Testis (tissue), 3 donors: Measurements from ENCODE around the gene KCTD14. TPM values are rescaled to one million over a fixed set of nuclear protein-coding genes. Genes with fewer than 3 reads are reported as not detected.
A peak's percentile ranks its signal among the peaks of the same experiment; 100 is the strongest.
"Not testable (repeated sequence)": the region's sequence is repeated elsewhere in the genome, so short reads cannot be mapped to it uniquely, and the experiment has no call there.

ENCODE experiments used
- DNase-seq: peaks from one replicate; pipeline ENCODE4 v3.0.0-alpha.2; 2019
- H3K27ac ChIP-seq, 2 donors: fragments of 200-600 bp; sonication (generic); one replicate each; pipeline ENCODE4 v1.5.1; 2019
- H3K27me3 ChIP-seq: fragments of 200-600 bp; sonication (generic); one replicate; pipeline ENCODE4 v1.5.1; 2019
- H3K36me3 ChIP-seq: fragments of 200-600 bp; sonication (generic); one replicate; pipeline ENCODE4 v1.5.1; 2017; ENCODE audit warnings: low read depth; ENCODE audit errors: missing control alignments
- H3K4me1 ChIP-seq: fragments of 200-600 bp; sonication (generic); one replicate; pipeline ENCODE4 v1.5.1; 2019
- H3K4me3 ChIP-seq, 2 donors: fragments of 200-600 bp; sonication (generic); one replicate each; pipeline ENCODE4 v1.5.1; 2017 to 2019
- H3K9me3 ChIP-seq: fragments of 200-600 bp; sonication (generic); one replicate; pipeline ENCODE4 v1.5.1; 2017
- CTCF ChIP-seq, 3 experiments: fragments of 450-650 bp in 2 of 3; fragments of 200-600 bp in 1 of 3; sonication (generic) in 1 of 3; IDR thresholded peaks; one replicate each; pipeline ENCODE4 v1.5.1; 2016 to 2019; ENCODE audit warnings: antibody characterized with exemption in 3 of 3, mild to moderate bottlenecking in 2 of 3, moderate library complexity in 1 of 3
- POLR2A ChIP-seq: fragments of 450-650 bp; IDR thresholded peaks from one replicate; pipeline ENCODE4 v1.6.1; 2017; ENCODE audit warnings: antibody characterized with exemption, mild to moderate bottlenecking, moderate library complexity
- WGBS, 2 donors: methylation state at CpG; one replicate each; pipeline ENCODE4 v1.1.5; 2018; 5-methylcytosine and 5-hydroxymethylcytosine counted together
- intact Hi-C: fragments of 100-400 bp; cut with DNase I; formaldehyde crosslinking; loops from one replicate; pipeline ENCODE4 v1.15.1; 2023; ENCODE audit warnings: low total_unique reads
- polyA plus RNA-seq: library from polyadenylated mRNA; stranded (reverse); fragments of 350-450 nt; fragmentation: Illumina TruSeq; extraction: RNeasy Lipid Tissue Mini Kit (QIAGEN cat#74804); gene quantifications from one replicate; pipeline ENCODE4 v1.2.3, GENCODE V29; 2014; ENCODE audit warnings: low read depth, low replicate concordance; ENCODE audit not compliant: insufficient read depth
- total RNA-seq, 2 donors: library from RNA; depleted of rRNA; stranded (reverse); fragments of >200 nt; gene quantifications; one replicate each; pipeline ENCODE4 v1.2.3, GENCODE V29; 2016

KCTD14 gene
- total and polyA plus RNA-seq, 3 donors from 2014 or later = 0.71 to 3.8 (median 1.4) TPM

DNA sequence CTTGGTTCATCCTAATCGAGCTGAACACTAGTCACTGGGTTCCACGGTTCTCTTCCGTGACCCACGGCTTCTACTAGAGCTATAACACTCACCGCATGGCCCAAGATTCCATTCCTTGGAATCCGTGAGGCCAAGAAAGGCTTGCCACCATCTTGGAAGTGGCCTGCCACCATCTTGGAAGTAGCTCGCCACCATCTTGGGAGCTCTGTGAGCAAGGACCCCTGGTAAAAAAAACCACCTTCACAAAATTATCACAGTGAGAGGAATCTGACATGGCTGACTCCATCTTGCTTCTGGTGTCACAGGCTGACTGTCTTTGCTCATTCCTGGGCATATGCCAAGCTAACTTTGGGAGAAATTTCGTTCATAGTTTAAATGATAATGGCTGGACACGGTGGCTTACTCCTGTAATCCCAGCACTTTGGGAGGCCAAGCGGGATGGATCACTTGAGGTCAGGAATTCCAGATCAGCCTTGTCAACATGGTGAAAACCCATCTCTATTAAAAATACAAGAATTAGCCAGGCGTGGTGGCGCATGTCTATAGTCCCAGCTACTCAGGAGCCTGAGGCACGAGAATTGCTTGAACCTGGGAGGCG lies 18.9 kb upstream of the KCTD14 start:
- no peaks in the 10 kb centered on the region for H3K27me3 ChIP-seq
- no peaks in the 10 kb centered on the region for H3K36me3 ChIP-seq
- H3K4me1 ChIP-seq = peaks cover 14% of the 10 kb centered on the region
- no peak overlapping the region for H3K4me3 ChIP-seq
- DNase-seq = no peak
- H3K27ac ChIP-seq = no peak overlapping the region
- no peak for TF ChIP-seq POLR2A
- TF ChIP-seq CTCF (IDR thresholded peaks at IDR 0.05) = no peak
- 94 to 95% methylated on average over 14 of the region's 14 CpGs for WGBS, 2 donors
- no peaks in the 10 kb centered on the region for H3K9me3 ChIP-seq
- intact Hi-C loops = no loop called here

GRCh38 chr11:78041380-78041719 lies 18.3 kb upstream of the KCTD14 start:
- H3K4me3 ChIP-seq, intact Hi-C loops, H3K36me3 ChIP-seq, H3K27me3 ChIP-seq, DNase-seq, H3K9me3 ChIP-seq, H3K27ac ChIP-seq: not testable (repeated sequence)
- 95% methylated on average over 8 of the region's 8 CpGs for WGBS, 2 donors
- H3K4me1 ChIP-seq = peaks cover 14% of the 10 kb centered on the region

GRCh38 chr11:78040691-78041379 lies 17.8 kb upstream of the KCTD14 start:
- H3K4me1 ChIP-seq = peaks cover 13% of the 10 kb centered on the region
- H3K9me3 ChIP-seq = no peaks in the 10 kb centered on the region
- H3K27ac ChIP-seq = no peak overlapping the region
- intact Hi-C loops = no loop called here
- no peaks in the 10 kb centered on the region for H3K27me3 ChIP-seq
- no peak overlapping the region for H3K4me3 ChIP-seq
- no peak for DNase-seq
- TF ChIP-seq POLR2A (no peak), CTCF (IDR thresholded peaks at IDR 0.05) (no peak)
- no peaks in the 10 kb centered on the region for H3K36me3 ChIP-seq
- 93 to 94% methylated on average over 12 to 15 of the region's 15 CpGs for WGBS, 2 donors

DNA sequence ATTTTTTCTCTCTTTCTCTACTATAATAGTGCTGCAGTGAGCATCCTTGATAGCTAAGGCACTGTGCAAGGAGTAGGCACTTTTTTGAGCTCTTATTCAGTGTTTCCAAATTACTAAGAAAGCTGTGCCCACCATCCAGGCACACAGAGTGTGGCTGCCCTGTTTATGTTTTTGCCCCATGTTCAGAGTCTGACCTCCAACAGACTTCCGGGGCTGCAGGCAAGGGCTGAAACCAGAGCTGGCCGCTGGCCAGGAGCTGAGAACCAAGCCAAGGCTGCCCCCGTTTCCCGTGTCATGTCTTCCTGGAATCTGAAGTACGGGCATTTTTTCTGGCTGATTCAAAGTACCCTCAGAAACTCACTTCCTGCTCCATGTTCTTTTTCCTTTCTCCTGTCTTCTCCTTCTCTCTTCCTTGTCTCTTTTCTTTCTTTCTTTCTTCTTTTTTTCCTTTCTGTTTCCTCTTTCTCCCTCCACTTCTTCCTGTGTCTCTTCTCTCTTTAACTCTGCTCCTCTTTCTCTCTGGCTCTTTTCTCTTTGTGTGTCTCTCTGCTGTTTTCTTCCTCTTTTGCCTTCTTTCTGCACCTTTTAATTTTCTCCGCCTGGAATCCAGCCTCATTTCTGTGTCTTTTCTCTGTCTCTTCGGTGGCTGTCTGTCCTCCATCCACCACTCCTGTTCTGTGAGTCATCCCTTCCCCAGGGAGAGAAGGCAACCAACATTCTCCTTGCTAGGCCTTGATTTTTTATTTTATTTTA lies 17.0 kb upstream of the KCTD14 start:
- H3K36me3 ChIP-seq = no peaks in the 10 kb centered on the region
- TF ChIP-seq POLR2A (no peak), CTCF (IDR thresholded peaks at IDR 0.05) (no peak)
- no peaks in the 10 kb centered on the region for H3K9me3 ChIP-seq
- peak overlapping the region in 1 of 2 donors; percentile 44 for H3K27ac ChIP-seq
- H3K4me1 ChIP-seq = peaks cover 7% of the 10 kb centered on the region
- H3K4me3 ChIP-seq = no peak overlapping the region
- DNase-seq = peak; percentile 68
- 30 to 39% methylated on average over 7 of the region's 7 CpGs for WGBS, 2 donors
- intact Hi-C loops = no loop called here
- no peaks in the 10 kb centered on the region for H3K27me3 ChIP-seq

GRCh38 chr11:78039391-78039918 lies 16.4 kb upstream of the KCTD14 start:
- intact Hi-C loops = no loop called here
- Histone ChIP-seq H3K36me3 (no peaks in the 10 kb centered on the region), H3K9me3 (no peaks in the 10 kb centered on the region), H3K4me3 (no peak overlapping the region), H3K27ac (peak overlapping the region in 1 of 2 donors; percentile 44), H3K4me1 (peaks cover 7% of the 10 kb centered on the region), H3K27me3 (no peaks in the 10 kb centered on the region)
- no peak for DNase-seq
- WGBS, 2 donors = 87% methylated on average over 4 of the region's 4 CpGs
- no peak for TF ChIP-seq CTCF (IDR thresholded peaks at IDR 0.05)
- TF ChIP-seq POLR2A = no peak
